HUES48 (cell line): ENCODE results near the gene LNP1.

ENCODE experiments used
- H3K27ac ChIP-seq: one replicate; pipeline ENCODE4 v1.7.0; 2013; ENCODE audit warnings: low read depth, low read length, inconsistent platforms
- H3K27me3 ChIP-seq: 2 replicates; pipeline ENCODE4 v1.6.1; 2013; ENCODE audit warnings: mild to moderate bottlenecking, low read length; ENCODE audit not compliant: control insufficient read depth, insufficient read depth
- H3K36me3 ChIP-seq: 2 replicates; pipeline ENCODE4 v1.6.1; 2013; ENCODE audit warnings: low read length; ENCODE audit not compliant: control insufficient read depth, insufficient read depth
- H3K4me1 ChIP-seq: 2 replicates; pipeline ENCODE4 v1.6.1; 2013; ENCODE audit warnings: mild to moderate bottlenecking, low read length; ENCODE audit not compliant: control insufficient read depth, insufficient read depth
- H3K4me3 ChIP-seq: 2 replicates; pipeline ENCODE4 v1.5.1; 2013; ENCODE audit warnings: mild to moderate bottlenecking, low read depth, low read length
- H3K9ac ChIP-seq: 2 replicates; pipeline ENCODE4 v1.6.1; 2013; ENCODE audit warnings: mild to moderate bottlenecking, low read depth, low read length, moderate library complexity
- H3K9me3 ChIP-seq: 2 replicates; pipeline ENCODE4 v1.6.1; 2013; ENCODE audit warnings: low read length; ENCODE audit not compliant: control insufficient read depth, insufficient read depth

The LNP1 gene

GRCh38 chr3:100413613-100414012 is 12.3 kb downstream of the LNP1 start:
- peaks cover 33% of the 10 kb centered on the region for H3K4me1 ChIP-seq
- no peaks in the 10 kb centered on the region for H3K27me3 ChIP-seq
- no peaks in the 10 kb centered on the region for H3K9me3 ChIP-seq
- H3K36me3 ChIP-seq = peaks cover 6% of the 10 kb centered on the region; the same call in 1 of the 2 replicates
- no peak overlapping the region for H3K9ac ChIP-seq
- no peak overlapping the region for H3K4me3 ChIP-seq
- no peak overlapping the region for H3K27ac ChIP-seq

GRCh38 chr3:100416176-100416575 is 14.8 kb downstream of the LNP1 start:
- Histone ChIP-seq H3K36me3 (peaks cover 3% of the 10 kb centered on the region; the same call in 1 of the 2 replicates), H3K27me3 (no peaks in the 10 kb centered on the region), H3K9me3 (no peaks in the 10 kb centered on the region), H3K4me1 (peaks cover 33% of the 10 kb centered on the region), H3K9ac (no peak overlapping the region), H3K4me3 (no peak overlapping the region), H3K27ac (no peak overlapping the region)

- H3K27ac ChIP-seq = no peak overlapping the region
- H3K9ac ChIP-seq = no peak overlapping the region
- no peaks in the 10 kb centered on the region for H3K27me3 ChIP-seq
- no peaks in the 10 kb centered on the region for H3K36me3 ChIP-seq
- H3K9me3 ChIP-seq = no peaks in the 10 kb centered on the region
- H3K4me1 ChIP-seq = peaks cover 33% of the 10 kb centered on the region
- no peak overlapping the region for H3K4me3 ChIP-seq
Measured at GRCh38 chr3:100416863-100417262, 15.5 kb downstream of the LNP1 start.

GRCh38 chr3:100419406-100419805 is 18.1 kb downstream of the LNP1 start:
- H3K27me3 ChIP-seq = no peaks in the 10 kb centered on the region

GRCh38 chr3:100420885-100421284 is 19.5 kb downstream of the LNP1 start:
- Histone ChIP-seq H3K4me3 (no peak overlapping the region), H3K27ac (no peak overlapping the region), H3K36me3 (no peaks in the 10 kb centered on the region), H3K4me1 (peaks cover 5% of the 10 kb centered on the region; the same call in 1 of the 2 replicates), H3K9me3 (no peaks in the 10 kb centered on the region), H3K9ac (no peak overlapping the region), H3K27me3 (no peaks in the 10 kb centered on the region)

More at GRCh38 chr3:100419406-100419805, 18.1 kb downstream of the LNP1 start:
- Histone ChIP-seq H3K4me1 (peaks cover 20% of the 10 kb centered on the region), H3K9ac (no peak overlapping the region), H3K4me3 (no peak overlapping the region), H3K36me3 (no peaks in the 10 kb centered on the region), H3K9me3 (no peaks in the 10 kb centered on the region), H3K27ac (no peak overlapping the region)

GRCh38 chr3:100423611-100424010 is 22.3 kb downstream of the LNP1 start:
- no peak overlapping the region for H3K4me3 ChIP-seq

GRCh38 chr3:100424261-100424660 is 22.9 kb downstream of the LNP1 start:
- H3K4me3 ChIP-seq = no peak overlapping the region
- H3K9ac ChIP-seq = no peak overlapping the region
- no peaks in the 10 kb centered on the region for H3K27me3 ChIP-seq
- no peak overlapping the region for H3K27ac ChIP-seq
- no peaks in the 10 kb centered on the region for H3K9me3 ChIP-seq
- H3K4me1 ChIP-seq = no peaks in the 10 kb centered on the region
- no peaks in the 10 kb centered on the region for H3K36me3 ChIP-seq

More at GRCh38 chr3:100423611-100424010, 22.3 kb downstream of the LNP1 start:
- Histone ChIP-seq H3K4me1 (no peaks in the 10 kb centered on the region), H3K36me3 (no peaks in the 10 kb centered on the region), H3K27ac (no peak overlapping the region), H3K9ac (no peak overlapping the region), H3K9me3 (no peaks in the 10 kb centered on the region), H3K27me3 (no peaks in the 10 kb centered on the region)

- Histone ChIP-seq H3K4me3 (no peak overlapping the region), H3K27me3 (no peaks in the 10 kb centered on the region), H3K27ac (no peak overlapping the region), H3K4me1 (no peaks in the 10 kb centered on the region), H3K36me3 (no peaks in the 10 kb centered on the region), H3K9me3 (no peaks in the 10 kb centered on the region), H3K9ac (no peak overlapping the region)
Measured at GRCh38 chr3:100425316-100425715, 24.0 kb downstream of the LNP1 start.

GRCh38 chr3:100426067-100426682 is 24.8 kb downstream of the LNP1 start:
- Histone ChIP-seq H3K9me3 (no peaks in the 10 kb centered on the region), H3K4me1 (no peaks in the 10 kb centered on the region), H3K27me3 (no peaks in the 10 kb centered on the region), H3K9ac (no peak overlapping the region), H3K36me3 (no peaks in the 10 kb centered on the region), H3K27ac (no peak overlapping the region), H3K4me3 (no peak overlapping the region)

- Histone ChIP-seq H3K4me3 (no peak overlapping the region), H3K27ac (no peak overlapping the region), H3K27me3 (no peaks in the 10 kb centered on the region), H3K9ac (no peak overlapping the region), H3K4me1 (no peaks in the 10 kb centered on the region), H3K9me3 (no peaks in the 10 kb centered on the region), H3K36me3 (no peaks in the 10 kb centered on the region)
Measured at GRCh38 chr3:100427699-100428098, 26.4 kb downstream of the LNP1 start.

GRCh38 chr3:100429187-100429716 is 27.9 kb downstream of the LNP1 start:
- Histone ChIP-seq H3K27me3 (no peaks in the 10 kb centered on the region), H3K9me3 (no peaks in the 10 kb centered on the region)

More at GRCh38 chr3:100429187-100429716, 27.9 kb downstream of the LNP1 start:
- no peak overlapping the region for H3K4me3 ChIP-seq
- no peaks in the 10 kb centered on the region for H3K4me1 ChIP-seq
- no peak overlapping the region for H3K27ac ChIP-seq
- no peak overlapping the region for H3K9ac ChIP-seq
- H3K36me3 ChIP-seq = no peaks in the 10 kb centered on the region
